Activated CD8-positive, alpha-beta memory T cell treated with anti-CD3 and anti-CD28 coated beads for 48 hours (primary cell): ENCODE data around the gene KRTAP1-5.
"Not testable (repeated sequence)": the region's sequence is repeated elsewhere in the genome, so short reads cannot be mapped to it uniquely, and the experiment has no call there.

ENCODE experiments used
- DNase-seq, 3 experiments: peaks; one replicate each; pipeline ENCODE4 v3.0.0-alpha.2; 2020; ENCODE audit warnings: low read depth in 2 of 3, low spot score in 2 of 3

KRTAP1-5 gene

GRCh38 chr17:41009301-41009760 lies 17.7 kb downstream of the KRTAP1-5 start:
- DNase-seq: no peak

DNA sequence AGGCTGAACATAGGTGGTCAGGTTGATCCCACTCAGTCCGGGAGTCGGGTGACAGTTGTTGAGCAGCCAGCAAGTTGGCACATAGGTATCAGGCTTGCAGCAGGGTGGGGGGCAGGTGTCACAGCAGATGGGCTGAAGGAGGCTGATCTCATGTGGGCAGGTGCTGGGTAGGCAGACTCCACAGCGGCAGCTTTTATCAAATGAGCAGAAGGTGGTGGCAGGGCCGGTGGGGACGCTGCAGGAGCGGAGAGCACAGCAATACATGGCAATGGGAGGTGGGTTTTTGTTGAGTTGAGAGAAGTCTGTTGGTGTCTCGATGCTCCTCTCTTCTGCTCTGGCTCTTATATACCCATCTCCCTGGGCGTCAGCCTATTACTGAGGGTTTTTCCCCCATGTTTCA lies 18.2 kb downstream of the KRTAP1-5 start, which contains the start of gene KRTAP3-1:
Gene KRTAP3-1, minus strand, starts transcription at position 318 of the 400 bp plus-strand sequence. Its CDS starts 54 bp downstream, at position 264.
- no peak for DNase-seq

GRCh38 chr17:41004397-41004796 lies 22.6 kb downstream of the KRTAP1-5 start:
- no peak for DNase-seq

DNA sequence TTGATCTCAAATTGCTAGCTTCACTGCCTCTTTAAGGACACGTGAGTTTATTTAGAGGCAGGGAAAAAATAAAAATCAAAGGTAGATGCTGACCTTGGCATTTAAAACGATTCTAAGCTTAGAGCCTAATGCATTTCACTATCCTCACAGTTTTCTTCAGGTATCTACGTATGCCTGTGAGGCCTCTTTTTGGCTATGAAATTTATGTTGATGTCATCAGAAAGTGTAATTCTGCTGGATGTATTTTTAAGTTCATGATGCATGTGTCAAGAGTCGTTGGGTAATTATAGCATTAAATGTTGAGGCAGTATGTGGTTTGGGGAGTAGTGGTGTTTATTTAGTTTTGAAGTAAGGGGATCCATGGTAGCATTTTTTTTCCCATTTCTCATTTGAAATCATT lies 23.1 kb downstream of the KRTAP1-5 start:
- no peak for DNase-seq

DNA sequence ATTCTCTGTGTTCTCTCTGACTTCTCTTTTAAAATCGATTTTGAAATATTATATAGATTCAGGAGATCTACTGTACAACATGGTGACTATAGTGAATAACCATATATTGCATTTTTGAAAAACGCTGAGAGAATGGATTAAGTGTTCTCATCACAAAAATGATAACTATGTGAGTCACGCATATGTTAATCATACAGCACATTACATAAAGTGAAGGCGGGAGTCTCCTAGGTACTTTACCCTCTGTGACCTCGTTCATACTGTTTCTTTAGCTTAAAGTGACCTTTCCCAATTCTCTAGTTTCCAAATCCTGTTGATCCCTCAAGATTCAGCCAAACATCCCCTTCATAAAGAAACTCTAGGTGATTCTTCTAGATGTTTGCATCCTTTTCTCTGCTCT lies 24.2 kb downstream of the KRTAP1-5 start:
- DNase-seq: no peak

- no peak for DNase-seq
These were observed 25.2 kb downstream of the KRTAP1-5 start for GRCh38 chr17:41001795-41002194.

DNA sequence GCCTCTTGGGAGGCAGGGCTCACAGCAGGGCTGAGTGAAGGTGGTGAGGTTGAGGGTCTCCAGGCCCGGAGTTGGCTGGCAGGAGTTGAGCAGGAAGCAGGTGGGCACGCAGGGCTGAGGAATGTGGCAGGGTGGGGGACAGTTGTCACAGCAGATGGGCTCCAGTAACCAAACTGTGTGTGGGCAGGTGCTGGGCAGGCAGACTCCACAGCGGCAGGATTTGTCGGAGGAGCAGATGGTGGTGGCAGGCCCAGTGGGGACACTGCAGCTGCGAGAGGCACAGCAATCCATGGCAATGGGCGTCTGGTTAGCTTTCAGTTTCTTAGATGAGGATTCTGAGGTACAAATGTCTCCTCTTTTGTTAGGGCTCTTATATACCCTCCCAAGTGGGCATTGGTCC lies 27.4 kb downstream of the KRTAP1-5 start, which contains the start of gene KRTAP3-2:
Gene KRTAP3-2, minus strand, starts transcription at position 344 of the 400 bp plus-strand sequence. Its CDS starts 53 bp downstream, at position 291.
- not testable (repeated sequence) for DNase-seq

GRCh38 chr17:40997361-40997760 lies 29.6 kb downstream of the KRTAP1-5 start:
- DNase-seq: no peak

GRCh38 chr17:40996829-40997228 lies 30.2 kb downstream of the KRTAP1-5 start:
- no peak for DNase-seq

GRCh38 chr17:40995116-40995515 lies 31.9 kb downstream of the KRTAP1-5 start:
- no peak for DNase-seq

DNA sequence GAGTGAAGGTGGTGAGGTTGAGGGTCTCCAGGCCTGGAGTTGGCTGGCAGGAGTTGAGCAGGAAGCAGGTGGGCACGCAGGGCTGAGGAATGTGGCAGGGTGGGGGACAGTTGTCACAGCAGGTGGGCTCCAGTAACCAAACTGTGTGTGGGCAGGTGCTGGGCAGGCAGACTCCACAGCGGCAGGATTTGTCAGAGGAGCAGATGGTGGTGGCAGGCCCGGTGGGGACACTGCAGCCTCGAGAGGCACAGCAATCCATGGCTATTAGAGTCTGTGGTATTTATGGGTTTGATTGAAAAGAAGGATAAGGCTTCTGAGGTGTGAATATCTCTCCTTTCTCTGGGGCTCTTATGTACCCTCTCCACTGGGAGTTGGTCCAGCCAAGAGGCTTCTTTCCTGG lies 33.2 kb downstream of the KRTAP1-5 start, which contains the start of gene KRTAP3-3:
Gene KRTAP3-3, minus strand, starts transcription at position 326 of the 400 bp plus-strand sequence. Its CDS starts 67 bp downstream, at position 259.
- no peak for DNase-seq

GRCh38 chr17:40993084-40993483 lies 33.9 kb downstream of the KRTAP1-5 start:
- no peak for DNase-seq

GRCh38 chr17:40992666-40993065 lies 34.3 kb downstream of the KRTAP1-5 start:
- no peak for DNase-seq

DNA sequence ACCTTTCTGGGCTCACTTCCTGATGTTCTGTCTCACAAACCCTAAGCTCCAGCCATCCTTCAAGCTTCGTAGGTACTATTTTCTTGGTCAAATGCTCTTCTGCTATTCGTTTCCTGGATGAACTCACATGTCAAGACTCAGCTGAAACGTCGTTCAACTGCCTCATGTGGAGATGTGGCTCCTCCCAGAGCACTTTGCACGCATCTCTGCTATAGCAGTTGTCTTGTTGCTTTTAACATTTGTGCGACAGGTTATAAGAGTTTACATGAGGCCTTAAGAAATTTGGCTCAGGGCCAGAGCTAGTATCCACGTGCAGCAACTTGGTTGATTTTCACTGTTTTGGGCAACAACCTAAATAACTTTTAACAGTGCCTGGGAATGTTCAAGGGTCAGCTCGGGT lies 40.1 kb downstream of the KRTAP1-5 start:
- no peak for DNase-seq

DNA sequence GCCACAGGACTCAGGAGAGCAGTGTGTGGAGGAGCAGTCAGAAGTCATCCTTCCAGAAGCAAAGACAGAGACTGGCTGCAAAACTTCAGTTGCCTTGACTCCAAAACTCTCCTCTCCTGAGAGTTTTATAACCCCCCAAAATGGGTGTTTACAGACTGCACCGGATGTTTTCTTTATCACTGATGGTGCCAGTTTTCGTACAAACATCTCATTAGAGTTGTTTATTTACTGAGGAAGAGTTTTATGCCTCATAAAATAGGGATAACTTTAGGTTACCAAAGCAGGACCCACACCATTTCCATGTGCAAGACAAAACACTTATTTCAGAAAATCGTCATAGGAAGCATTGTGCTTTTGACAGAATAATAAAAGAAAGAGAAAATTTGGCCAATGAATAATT lies 42.8 kb downstream of the KRTAP1-5 start, which contains the start of gene KRT40:
Gene KRT40, minus strand, starts transcription at position 101 of the 400 bp plus-strand sequence. Its CDS starts 53 bp downstream, at position 48.
- DNase-seq: no peak

GRCh38 chr17:40981115-40981514 lies 45.9 kb downstream of the KRTAP1-5 start:
- no peak for DNase-seq

DNA sequence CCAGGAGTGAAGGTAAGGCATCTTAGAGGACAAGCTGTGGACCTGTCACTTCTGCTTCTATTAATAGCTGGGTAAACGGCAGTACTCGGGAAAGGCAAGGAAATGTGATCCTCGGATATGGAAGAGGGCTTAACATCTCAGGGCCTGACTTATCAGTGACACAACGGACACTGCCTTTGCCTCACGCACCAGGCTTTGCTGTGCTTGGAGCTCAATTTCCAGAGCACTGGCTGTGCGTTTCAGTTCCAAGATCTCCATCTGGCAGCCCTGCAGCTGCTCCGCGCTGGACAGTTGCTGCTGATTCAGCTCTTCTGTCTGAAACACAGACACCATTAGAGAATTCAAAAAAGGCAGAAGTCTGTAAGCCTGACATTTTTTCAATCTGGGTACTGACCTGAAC lies 46.4 kb downstream of the KRTAP1-5 start:
- no peak for DNase-seq

- no peak for DNase-seq
These were observed 46.9 kb downstream of the KRTAP1-5 start for GRCh38 chr17:40980117-40980516.

- DNase-seq: no peak
These were observed 48.3 kb downstream of the KRTAP1-5 start for GRCh38 chr17:40978575-40979151.
